ENCODE measurements around the gene SIGLEC9.

GRCh38 chr19:51108066-51108804, 16.5 kb upstream of the SIGLEC9 start, which contains the start of gene CTU1:
- no peak for TF ChIP-seq EZH2phosphoT487 (IDR thresholded peaks at IDR 0.05; ENCODE audit: insufficient read depth, low read depth)
- no peak for TF ChIP-seq EZH2 (IDR thresholded peaks at IDR 0.05; ENCODE audit: insufficient read depth, poor library complexity, severe bottlenecking)

Measured in GM23248 (cell line).